SK-N-SH (cell line): ENCODE data around the gene AARS2. TPM values are rescaled to one million over a fixed set of nuclear protein-coding genes. Genes with fewer than 3 reads are reported as not detected.
"Not testable (repeated sequence)": the region's sequence is repeated elsewhere in the genome, so short reads cannot be mapped to it uniquely, and the experiment has no call there.

Source experiments
- CTCF ChIA-PET: fragments of 300-600, 350-600 bp; formaldehyde crosslinking; extraction: SDS; loops from one replicate; lab custom pipeline; 2021; lab: Yijun Ruan, JAX
- POLR2A ChIA-PET: fragments of 350-600 bp; sonication (Branson Sonifier 250); formaldehyde crosslinking; extraction: SDS; loops from one replicate; lab custom pipeline; 2020; ENCODE audit warnings: antibody characterized with exemption, inconsistent platforms; lab: Yijun Ruan, JAX
- DNase-seq: peaks from one replicate; pipeline ENCODE4 v3.0.0; 2012
- H2AFZ ChIP-seq: fragments of 200-600 bp; sonication (generic); 2 replicates; pipeline ENCODE4 v1.8.1; 2016; ENCODE audit warnings: antibody characterized with exemption, mild to moderate bottlenecking, low read depth
- H3F3A ChIP-seq: fragments of 200-600 bp; sonication (generic); replicated peaks from 2 replicates; pipeline ENCODE3; 2016; ENCODE audit warnings: antibody characterized with exemption, mild to moderate bottlenecking; ENCODE audit not compliant: insufficient read depth
- H3K27ac ChIP-seq, 2 experiments: fragments of 200-500 bp in 1 of 2; fragments of 200-600 bp in 1 of 2; sonication (Bioruptor generic) in 1 of 2; sonication (generic), shearing (Covaris generic) in 1 of 2; 2 replicates each; pipeline versions ENCODE4 v1.5.1 to v1.6.1; 2014 to 2016; ENCODE audit warnings: low read depth in 2 of 2, inconsistent platforms in 1 of 2, low read length in 1 of 2, mild to moderate bottlenecking in 1 of 2, mixed read lengths in 1 of 2
- H3K27me3 ChIP-seq: fragments of 200-600 bp; sonication (generic), shearing (Covaris generic); 2 replicates; pipeline ENCODE4 v1.6.1; 2016; ENCODE audit warnings: mixed run types; ENCODE audit not compliant: insufficient read depth
- H3K36me3 ChIP-seq, 2 experiments: fragments of 200-500 bp in 1 of 2; fragments of 200-600 bp in 1 of 2; sonication (Bioruptor generic) in 1 of 2; sonication (generic) in 1 of 2; replicated peaks in 1 of 2; 2 replicates each; pipeline versions ENCODE3 to v1.5.1; 2014 to 2016; ENCODE audit warnings: low read length in 1 of 2, mild to moderate bottlenecking in 1 of 2; ENCODE audit not compliant: insufficient read depth in 2 of 2, control insufficient read depth in 1 of 2
- H3K4me1 ChIP-seq, 2 experiments: fragments of 200-500 bp in 1 of 2; fragments of 200-600 bp in 1 of 2; sonication (Bioruptor generic) in 1 of 2; sonication (generic), shearing (Covaris generic) in 1 of 2; 2 replicates each; pipeline versions ENCODE4 v1.5.1 to v1.6.1; 2014 to 2016; ENCODE audit warnings: low read depth in 1 of 2, low read length in 1 of 2, mixed run types in 1 of 2; ENCODE audit not compliant: insufficient read depth in 2 of 2, control insufficient read depth in 1 of 2
- H3K4me2 ChIP-seq: fragments of 200-600 bp; sonication (generic), shearing (Covaris generic); 2 replicates; pipeline ENCODE4 v1.6.1; 2017; ENCODE audit warnings: mixed run types
- H3K4me3 ChIP-seq, 2 experiments: fragments of 200-500 bp in 1 of 2; fragments of 200-600 bp in 1 of 2; sonication (Bioruptor generic) in 1 of 2; sonication (generic), shearing (Covaris generic) in 1 of 2; 2 replicates each; pipeline versions ENCODE4 v1.5.1 to v1.8.1; 2014 to 2016; ENCODE audit warnings: low read depth in 2 of 2, inconsistent platforms in 1 of 2, low read length in 1 of 2, mild to moderate bottlenecking in 1 of 2, mixed read lengths in 1 of 2, moderate library complexity in 1 of 2
- H3K79me2 ChIP-seq: fragments of 200-600 bp; sonication (generic); 2 replicates; pipeline ENCODE4 v1.8.1; 2017; ENCODE audit warnings: mild to moderate bottlenecking; ENCODE audit not compliant: insufficient read depth
- H3K9ac ChIP-seq: fragments of 200-600 bp; sonication (generic); 2 replicates; pipeline ENCODE4 v1.6.1; 2017; ENCODE audit warnings: mixed run types
- H3K9me2 ChIP-seq: fragments of 200-600 bp; sonication (generic); 2 replicates; pipeline ENCODE4 v1.6.1; 2017; ENCODE audit warnings: mixed run types
- H3K9me3 ChIP-seq: fragments of 200-600 bp; sonication (generic); 2 replicates; pipeline ENCODE4 v1.6.1; 2017; ENCODE audit warnings: mixed run types, mild to moderate bottlenecking, moderate library complexity
- H4K20me1 ChIP-seq: fragments of 200-600 bp; sonication (generic); 2 replicates; pipeline ENCODE4 v1.6.1; 2017; ENCODE audit warnings: mild to moderate bottlenecking, mixed run types; ENCODE audit not compliant: insufficient read depth
- EP300 ChIP-seq, 2 experiments: IDR thresholded peaks; 2 replicates each; pipeline versions ENCODE4 v1.4.0 to v1.6.1; 2012; ENCODE audit warnings: borderline replicate concordance in 1 of 2, low read depth in 1 of 2, low read length in 1 of 2
- GATA2 ChIP-seq: sonication (generic); formaldehyde crosslinking; IDR thresholded peaks from 2 replicates; pipeline ENCODE4 v1.5.0; 2020; ENCODE audit warnings: mild to moderate bottlenecking, missing genetic modification reagents
- JUND ChIP-seq: IDR thresholded peaks from 2 replicates; pipeline ENCODE4 v1.4.0; 2012
- MAX ChIP-seq: IDR thresholded peaks from 2 replicates; pipeline ENCODE4 v1.4.0; 2012; ENCODE audit warnings: low read depth
- NRF1 ChIP-seq: IDR thresholded peaks from 2 replicates; pipeline ENCODE4 v1.6.1; 2012; ENCODE audit warnings: low read depth, mild to moderate bottlenecking, low read length
- POLR2AphosphoS5 ChIP-seq: IDR thresholded peaks from 2 replicates; pipeline ENCODE4 v1.6.1; 2012; ENCODE audit warnings: low read depth, low read length
- RXRA ChIP-seq: IDR thresholded peaks from 2 replicates; pipeline ENCODE4 v1.4.0; 2012; ENCODE audit warnings: low read depth, mild to moderate bottlenecking, borderline replicate concordance
- SMC3 ChIP-seq: IDR thresholded peaks from 2 replicates; pipeline ENCODE4 v1.6.1; 2012; ENCODE audit warnings: low read depth, low read length, improper control_type of control experiment
- TAF1 ChIP-seq: IDR thresholded peaks from 2 replicates; pipeline ENCODE4 v1.6.1; 2012; ENCODE audit warnings: low read depth, mild to moderate bottlenecking, low read length, moderate library complexity, borderline replicate concordance
- WGBS: methylation state at CpG from one replicate; pipeline ENCODE4 v1.1.6; 2017; ENCODE audit warnings: low lambda C conversion rate; 5-methylcytosine and 5-hydroxymethylcytosine counted together
- polyA plus RNA-seq, 3 experiments: library from polyadenylated mRNA; depleted of rRNA; stranded (reverse); fragments of >200 nt; gene quantifications; 2 replicates each; pipeline ENCODE4 v1.2.3, GENCODE V29; 2012
- TF ChIP-seq, protein P1 (sequence below): IDR thresholded peaks from 2 replicates; pipeline ENCODE4 v1.6.1; 2012; ENCODE audit warnings: mild to moderate bottlenecking, low read depth, low read length, moderate library complexity
- TF ChIP-seq, protein P2 (sequence below): fragments of 200-600 bp; sonication (generic); IDR thresholded peaks from 2 replicates; pipeline ENCODE4 v1.6.1; 2017; ENCODE audit warnings: antibody characterized with exemption, mild to moderate bottlenecking, moderate library complexity
- TF ChIP-seq, protein P3 (sequence below): IDR thresholded peaks from 2 replicates; pipeline ENCODE4; 2012

Gene AARS2
- polyA plus RNA-seq, 1 of the 3 experiments (the other 2 are of a cell fraction), result 9.5 TPM

DNA sequence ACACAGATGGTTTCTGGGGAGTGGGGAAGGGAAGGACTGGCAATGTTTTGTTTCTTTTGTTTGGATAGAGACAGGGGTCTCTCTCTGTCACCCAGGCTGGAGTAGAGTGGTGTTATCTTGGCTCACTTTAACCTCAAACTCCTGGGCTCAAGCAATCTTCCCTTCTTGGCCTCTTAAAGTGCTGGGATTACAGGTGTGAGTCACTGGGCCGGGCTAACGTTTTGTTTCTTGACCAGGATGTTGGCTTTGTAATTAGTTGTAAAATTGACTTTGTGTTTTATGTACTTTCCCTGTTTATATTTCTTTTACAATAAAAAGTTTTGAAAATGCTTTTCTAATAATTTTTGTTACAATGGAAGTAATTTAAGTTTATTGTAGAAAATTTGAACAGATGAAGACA lies 40.2 kb upstream of the AARS2 start:
- CTCF ChIA-PET, result interaction anchor here (1.0 kb wide), 1 partner anchor 10 kb away, joined by 7 read pairs; the partner anchor contains the start of gene SPATS1
- POLR2A ChIA-PET, result no interaction called here
- H3K27ac ChIP-seq, result no peak overlapping the region
- H3K4me2 ChIP-seq, result no peak overlapping the region
- H3K9me2 ChIP-seq, result no peaks in the 10 kb centered on the region
- H3K79me2 ChIP-seq, result no peaks in the 10 kb centered on the region
- H3K9ac ChIP-seq, result no peak overlapping the region
- no peak for TF ChIP-seq SMC3
- TF ChIP-seq NRF1, result no peak
- TF ChIP-seq RXRA, result no peak
- TF ChIP-seq POLR2AphosphoS5, result no peak
- TF ChIP-seq, protein P1, sequence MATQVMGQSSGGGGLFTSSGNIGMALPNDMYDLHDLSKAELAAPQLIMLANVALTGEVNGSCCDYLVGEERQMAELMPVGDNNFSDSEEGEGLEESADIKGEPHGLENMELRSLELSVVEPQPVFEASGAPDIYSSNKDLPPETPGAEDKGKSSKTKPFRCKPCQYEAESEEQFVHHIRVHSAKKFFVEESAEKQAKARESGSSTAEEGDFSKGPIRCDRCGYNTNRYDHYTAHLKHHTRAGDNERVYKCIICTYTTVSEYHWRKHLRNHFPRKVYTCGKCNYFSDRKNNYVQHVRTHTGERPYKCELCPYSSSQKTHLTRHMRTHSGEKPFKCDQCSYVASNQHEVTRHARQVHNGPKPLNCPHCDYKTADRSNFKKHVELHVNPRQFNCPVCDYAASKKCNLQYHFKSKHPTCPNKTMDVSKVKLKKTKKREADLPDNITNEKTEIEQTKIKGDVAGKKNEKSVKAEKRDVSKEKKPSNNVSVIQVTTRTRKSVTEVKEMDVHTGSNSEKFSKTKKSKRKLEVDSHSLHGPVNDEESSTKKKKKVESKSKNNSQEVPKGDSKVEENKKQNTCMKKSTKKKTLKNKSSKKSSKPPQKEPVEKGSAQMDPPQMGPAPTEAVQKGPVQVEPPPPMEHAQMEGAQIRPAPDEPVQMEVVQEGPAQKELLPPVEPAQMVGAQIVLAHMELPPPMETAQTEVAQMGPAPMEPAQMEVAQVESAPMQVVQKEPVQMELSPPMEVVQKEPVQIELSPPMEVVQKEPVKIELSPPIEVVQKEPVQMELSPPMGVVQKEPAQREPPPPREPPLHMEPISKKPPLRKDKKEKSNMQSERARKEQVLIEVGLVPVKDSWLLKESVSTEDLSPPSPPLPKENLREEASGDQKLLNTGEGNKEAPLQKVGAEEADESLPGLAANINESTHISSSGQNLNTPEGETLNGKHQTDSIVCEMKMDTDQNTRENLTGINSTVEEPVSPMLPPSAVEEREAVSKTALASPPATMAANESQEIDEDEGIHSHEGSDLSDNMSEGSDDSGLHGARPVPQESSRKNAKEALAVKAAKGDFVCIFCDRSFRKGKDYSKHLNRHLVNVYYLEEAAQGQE, result no peak
- TF ChIP-seq, protein P2, sequence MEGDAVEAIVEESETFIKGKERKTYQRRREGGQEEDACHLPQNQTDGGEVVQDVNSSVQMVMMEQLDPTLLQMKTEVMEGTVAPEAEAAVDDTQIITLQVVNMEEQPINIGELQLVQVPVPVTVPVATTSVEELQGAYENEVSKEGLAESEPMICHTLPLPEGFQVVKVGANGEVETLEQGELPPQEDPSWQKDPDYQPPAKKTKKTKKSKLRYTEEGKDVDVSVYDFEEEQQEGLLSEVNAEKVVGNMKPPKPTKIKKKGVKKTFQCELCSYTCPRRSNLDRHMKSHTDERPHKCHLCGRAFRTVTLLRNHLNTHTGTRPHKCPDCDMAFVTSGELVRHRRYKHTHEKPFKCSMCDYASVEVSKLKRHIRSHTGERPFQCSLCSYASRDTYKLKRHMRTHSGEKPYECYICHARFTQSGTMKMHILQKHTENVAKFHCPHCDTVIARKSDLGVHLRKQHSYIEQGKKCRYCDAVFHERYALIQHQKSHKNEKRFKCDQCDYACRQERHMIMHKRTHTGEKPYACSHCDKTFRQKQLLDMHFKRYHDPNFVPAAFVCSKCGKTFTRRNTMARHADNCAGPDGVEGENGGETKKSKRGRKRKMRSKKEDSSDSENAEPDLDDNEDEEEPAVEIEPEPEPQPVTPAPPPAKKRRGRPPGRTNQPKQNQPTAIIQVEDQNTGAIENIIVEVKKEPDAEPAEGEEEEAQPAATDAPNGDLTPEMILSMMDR, result no peak
- no peak for TF ChIP-seq JUND
- TF ChIP-seq EP300 (IDR thresholded peaks at IDR 0.05; ENCODE audit: borderline replicate concordance in 1 of 2, low read depth in 1 of 2, low read length in 1 of 2), result no peak
- TF ChIP-seq TAF1, result no peak
- H3K9me3 ChIP-seq, result no peaks in the 10 kb centered on the region
- H2AFZ ChIP-seq, result no peak overlapping the region
- 40% methylated on average over 2 of the region's 2 CpGs for WGBS
- no peaks in the 10 kb centered on the region for H3K36me3 ChIP-seq
- no peaks in the 10 kb centered on the region for H4K20me1 ChIP-seq
- peaks cover 12% of the 10 kb centered on the region; the same call in 1 of the 2 replicates for H3K27me3 ChIP-seq
- H3F3A ChIP-seq, result peaks cover 3% of the 10 kb centered on the region
- no peak for DNase-seq
- no peaks in the 10 kb centered on the region for H3K4me1 ChIP-seq
- H3K4me3 ChIP-seq, result no peak overlapping the region

DNA sequence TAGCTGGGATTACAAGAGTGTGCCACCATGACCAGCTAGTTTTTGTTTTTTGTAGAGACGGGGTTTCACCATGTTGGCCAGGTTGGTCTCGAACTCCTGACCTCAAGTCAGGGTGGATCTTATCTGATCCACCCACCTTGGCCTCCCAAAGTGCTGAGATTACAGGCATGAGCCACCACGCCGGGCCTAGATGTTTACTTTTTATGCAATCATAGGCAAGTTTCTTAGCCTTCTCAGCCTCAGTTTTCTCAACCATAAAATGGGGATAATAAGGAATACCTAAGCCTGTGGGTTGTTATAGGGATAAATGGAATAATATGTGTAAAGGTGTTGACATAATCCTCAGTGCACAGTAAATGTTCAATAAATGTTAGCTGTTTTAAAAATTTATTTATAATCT lies 39.1 kb upstream of the AARS2 start:
- CTCF ChIA-PET, result interaction anchor here (1.0 to 1.4 kb wide), 2 partner anchors 9 to 13 kb away, joined by 3 to 7 read pairs; partner anchors contain the start of gene SPATS1
- Histone ChIP-seq H3K27ac (no peak overlapping the region), H3K9me3 (no peaks in the 10 kb centered on the region), H3K36me3 (no peaks in the 10 kb centered on the region), H3F3A (peaks cover 3% of the 10 kb centered on the region), H3K4me3 (no peak overlapping the region), H3K27me3 (peaks cover 15% of the 10 kb centered on the region; the same call in 1 of the 2 replicates), H3K9ac (no peak overlapping the region), H2AFZ (no peak overlapping the region), H3K79me2 (no peaks in the 10 kb centered on the region)
- no peak for DNase-seq
- POLR2A ChIA-PET, result no interaction called here
- TF ChIP-seq, protein P3, sequence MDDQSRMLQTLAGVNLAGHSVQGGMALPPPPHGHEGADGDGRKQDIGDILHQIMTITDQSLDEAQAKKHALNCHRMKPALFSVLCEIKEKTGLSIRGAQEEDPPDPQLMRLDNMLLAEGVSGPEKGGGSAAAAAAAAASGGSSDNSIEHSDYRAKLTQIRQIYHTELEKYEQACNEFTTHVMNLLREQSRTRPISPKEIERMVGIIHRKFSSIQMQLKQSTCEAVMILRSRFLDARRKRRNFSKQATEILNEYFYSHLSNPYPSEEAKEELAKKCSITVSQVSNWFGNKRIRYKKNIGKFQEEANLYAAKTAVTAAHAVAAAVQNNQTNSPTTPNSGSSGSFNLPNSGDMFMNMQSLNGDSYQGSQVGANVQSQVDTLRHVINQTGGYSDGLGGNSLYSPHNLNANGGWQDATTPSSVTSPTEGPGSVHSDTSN, result no peak
- TF ChIP-seq POLR2AphosphoS5, result no peak
- no peak for TF ChIP-seq NRF1
- no peak for TF ChIP-seq GATA2
- no peak for TF ChIP-seq MAX
- TF ChIP-seq, all 33 proteins: peak for 0
- no peak overlapping the region for H3K4me2 ChIP-seq
- no peaks in the 10 kb centered on the region for H3K4me1 ChIP-seq
- H4K20me1 ChIP-seq, result no peaks in the 10 kb centered on the region
- H3K9me2 ChIP-seq, result no peaks in the 10 kb centered on the region
- 62% methylated on average over 4 of the region's 4 CpGs for WGBS

DNA sequence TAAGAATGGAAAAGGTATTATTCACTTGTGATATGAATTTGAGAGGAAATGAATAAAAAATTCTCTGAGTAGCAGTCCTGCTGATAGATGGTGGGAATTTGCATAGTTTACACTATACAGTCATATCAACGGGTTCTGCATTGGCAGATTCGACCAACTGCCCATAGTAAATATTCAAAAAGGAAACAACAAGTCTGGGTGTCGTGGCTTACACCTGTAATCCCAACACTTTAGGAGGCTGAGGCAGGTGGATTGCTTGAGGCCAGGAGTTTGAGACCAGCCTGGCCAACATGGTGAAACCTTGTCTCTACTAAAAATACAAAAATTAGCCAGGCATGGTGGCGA lies 37.5 kb upstream of the AARS2 start:
- WGBS, result 48% methylated on average over 4 of the region's 4 CpGs
- H3K27ac ChIP-seq, H3F3A ChIP-seq, H3K4me3 ChIP-seq, H3K27me3 ChIP-seq, DNase-seq, POLR2A ChIA-PET, H3K79me2 ChIP-seq, H3K36me3 ChIP-seq, H3K9me3 ChIP-seq, CTCF ChIA-PET, H3K4me2 ChIP-seq, H3K4me1 ChIP-seq, H3K9ac ChIP-seq, H3K9me2 ChIP-seq, H2AFZ ChIP-seq, H4K20me1 ChIP-seq: not testable (repeated sequence)
